Astrocyte of the cerebellum (primary cell): Measurements from ENCODE around the gene LMOD1.
A peak's percentile ranks its signal among the peaks of the same experiment; 100 is the strongest.
"Not testable (repeated sequence)": the region's sequence is repeated elsewhere in the genome, so short reads cannot be mapped to it uniquely, and the experiment has no call there.

Source experiments
- DNase-seq: peaks from one replicate; pipeline ENCODE4 v3.0.0-alpha.2; 2011; ENCODE audit warnings: low read depth
- H3K4me3 ChIP-seq: 2 replicates; pipeline ENCODE4 v1.5.1; 2011; ENCODE audit warnings: mild to moderate bottlenecking, low read depth, low read length, moderate library complexity
- in situ Hi-C: cut with HindIII; loops from 2 replicates; pipeline ENCODE4 v1.10.0; 2017; ENCODE audit warnings: low sequenced_read_pairs
- TF ChIP-seq, protein P1 (sequence below): IDR thresholded peaks from 2 replicates; pipeline ENCODE4 v1.5.1; 2012; ENCODE audit warnings: low read length, low read depth, moderate library complexity, mild to moderate bottlenecking; ENCODE audit errors: missing control alignments

The LMOD1 gene

DNA sequence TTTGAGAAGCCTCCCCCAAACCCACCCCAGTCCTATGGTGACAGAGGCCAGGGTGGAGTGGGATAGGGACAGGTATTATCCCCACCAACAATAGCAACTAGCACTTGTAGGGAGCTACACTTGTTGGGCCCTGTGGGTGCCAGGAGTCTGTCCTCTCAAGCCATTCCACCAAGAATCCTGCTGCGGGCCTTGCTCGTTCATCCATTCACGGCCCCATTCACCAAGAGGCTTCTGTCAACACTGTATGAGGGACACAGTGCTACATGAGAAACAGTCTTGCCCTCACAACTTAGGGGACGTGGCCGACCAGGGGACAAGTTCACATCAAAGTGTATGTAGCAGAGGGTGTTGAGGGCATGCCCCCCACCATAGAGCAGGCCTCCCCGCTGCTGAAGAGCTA lies 38.7 kb downstream of the LMOD1 start:
- H3K4me3 ChIP-seq, result no peak overlapping the region
- TF ChIP-seq, protein P1, sequence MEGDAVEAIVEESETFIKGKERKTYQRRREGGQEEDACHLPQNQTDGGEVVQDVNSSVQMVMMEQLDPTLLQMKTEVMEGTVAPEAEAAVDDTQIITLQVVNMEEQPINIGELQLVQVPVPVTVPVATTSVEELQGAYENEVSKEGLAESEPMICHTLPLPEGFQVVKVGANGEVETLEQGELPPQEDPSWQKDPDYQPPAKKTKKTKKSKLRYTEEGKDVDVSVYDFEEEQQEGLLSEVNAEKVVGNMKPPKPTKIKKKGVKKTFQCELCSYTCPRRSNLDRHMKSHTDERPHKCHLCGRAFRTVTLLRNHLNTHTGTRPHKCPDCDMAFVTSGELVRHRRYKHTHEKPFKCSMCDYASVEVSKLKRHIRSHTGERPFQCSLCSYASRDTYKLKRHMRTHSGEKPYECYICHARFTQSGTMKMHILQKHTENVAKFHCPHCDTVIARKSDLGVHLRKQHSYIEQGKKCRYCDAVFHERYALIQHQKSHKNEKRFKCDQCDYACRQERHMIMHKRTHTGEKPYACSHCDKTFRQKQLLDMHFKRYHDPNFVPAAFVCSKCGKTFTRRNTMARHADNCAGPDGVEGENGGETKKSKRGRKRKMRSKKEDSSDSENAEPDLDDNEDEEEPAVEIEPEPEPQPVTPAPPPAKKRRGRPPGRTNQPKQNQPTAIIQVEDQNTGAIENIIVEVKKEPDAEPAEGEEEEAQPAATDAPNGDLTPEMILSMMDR, result no peak
- DNase-seq, result no peak
- in situ Hi-C loops, result no loop called here

DNA sequence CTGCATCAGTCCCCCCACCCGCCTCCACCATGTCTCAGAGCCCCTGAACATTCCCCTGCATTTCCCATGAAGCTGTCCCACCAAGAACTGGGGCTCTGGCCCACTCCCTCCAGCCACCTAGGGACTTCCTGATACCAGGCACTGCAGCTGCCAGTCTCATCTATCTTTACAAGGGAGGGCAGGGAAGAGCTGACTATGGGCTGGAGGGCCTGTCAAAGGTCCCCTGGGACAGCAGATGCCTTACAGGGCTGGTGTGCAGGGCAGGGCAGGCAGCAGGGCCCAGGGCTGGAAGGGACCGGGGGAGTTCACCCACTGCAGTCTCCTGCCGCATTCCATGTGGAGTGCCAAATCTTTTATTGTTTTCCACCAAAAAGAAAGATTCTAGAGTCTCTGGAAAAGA lies 40.0 kb downstream of the LMOD1 start:
- TF ChIP-seq, protein P1, result no peak
- in situ Hi-C loops, result no loop called here
- no peak for DNase-seq

DNA sequence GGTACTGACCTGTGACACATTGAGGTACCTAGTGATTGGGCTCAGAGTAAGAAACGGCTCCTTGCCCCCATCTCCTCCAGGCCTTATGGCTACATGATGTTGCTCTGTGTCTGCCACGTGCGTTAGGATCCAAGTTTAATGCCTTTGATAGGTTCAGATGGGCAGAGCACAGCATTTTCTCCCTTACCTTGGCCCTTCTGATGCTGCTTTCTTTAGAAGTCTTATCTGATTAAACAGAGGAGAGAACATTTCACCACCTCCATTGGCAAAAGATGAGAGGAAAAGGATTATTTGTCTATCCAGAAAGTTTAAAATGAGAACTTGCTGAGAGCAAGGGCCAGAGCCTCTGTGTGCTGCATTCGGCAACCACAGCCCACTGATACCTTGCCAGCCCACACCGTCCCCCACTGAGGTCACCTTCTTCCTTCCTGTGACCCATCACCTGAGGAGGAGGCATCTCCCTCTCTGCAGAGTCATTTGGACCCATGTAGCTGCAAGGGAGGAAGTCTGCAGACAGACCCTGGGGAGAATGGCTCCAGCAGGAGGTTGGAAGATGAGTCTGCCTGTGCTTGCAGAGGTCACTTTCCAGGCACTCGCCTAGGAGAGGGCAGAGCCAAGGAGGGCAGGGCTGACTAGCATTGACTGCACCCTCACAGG lies 41.0 kb downstream of the LMOD1 start:
- no peak for DNase-seq
- no peak overlapping the region for H3K4me3 ChIP-seq
- TF ChIP-seq, protein P1, result no peak
- in situ Hi-C loops, result no loop called here

More for the DNA sequence above, 40.0 kb downstream of the LMOD1 start:
- no peak overlapping the region for H3K4me3 ChIP-seq

DNA sequence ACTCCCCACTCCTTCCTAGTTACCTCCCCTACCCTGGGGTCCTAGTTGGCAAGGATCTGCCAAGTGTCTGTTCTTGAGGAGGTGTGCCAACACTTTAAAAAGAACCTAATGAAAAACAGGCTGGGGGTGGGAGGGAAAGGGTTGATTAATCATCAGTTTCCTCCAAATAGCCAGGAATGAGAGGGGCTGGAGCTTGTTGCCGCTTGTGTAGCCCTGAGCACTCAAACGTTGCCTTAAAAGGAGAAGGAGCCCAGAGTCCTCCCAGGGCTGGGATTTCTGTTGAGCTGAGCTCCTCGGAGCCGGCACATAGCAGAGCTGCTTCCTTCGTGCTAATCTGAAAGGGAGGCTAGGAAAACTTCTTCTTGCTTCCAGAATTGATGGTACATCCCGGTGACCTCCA lies 41.8 kb downstream of the LMOD1 start:
- in situ Hi-C loops, result no loop called here
- DNase-seq, result peak; percentile 60
- TF ChIP-seq, protein P1, result no peak
- H3K4me3 ChIP-seq, result no peak overlapping the region

DNA sequence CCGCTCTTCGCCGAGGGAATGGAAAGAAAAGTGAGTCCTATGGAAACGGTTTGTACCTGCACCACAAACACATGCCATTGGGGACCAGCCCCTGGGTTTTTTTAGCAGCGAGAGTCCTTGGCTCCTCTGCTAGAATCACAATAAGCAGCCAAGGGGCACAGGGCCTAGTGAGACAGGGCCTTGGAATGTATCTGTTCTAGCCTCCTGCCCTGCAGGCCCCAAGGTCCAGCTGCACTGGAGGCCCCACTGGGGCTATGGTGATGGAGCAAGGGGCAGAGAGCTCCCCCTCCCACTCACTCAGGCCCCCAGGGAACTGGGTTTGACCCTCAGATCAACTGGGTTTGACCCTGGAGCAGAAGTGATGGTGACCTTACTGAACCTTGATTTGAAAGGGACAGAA lies 43.2 kb downstream of the LMOD1 start:
- TF ChIP-seq, protein P1, result no peak
- in situ Hi-C loops, result no loop called here
- H3K4me3 ChIP-seq, result no peak overlapping the region
- DNase-seq, result no peak

DNA sequence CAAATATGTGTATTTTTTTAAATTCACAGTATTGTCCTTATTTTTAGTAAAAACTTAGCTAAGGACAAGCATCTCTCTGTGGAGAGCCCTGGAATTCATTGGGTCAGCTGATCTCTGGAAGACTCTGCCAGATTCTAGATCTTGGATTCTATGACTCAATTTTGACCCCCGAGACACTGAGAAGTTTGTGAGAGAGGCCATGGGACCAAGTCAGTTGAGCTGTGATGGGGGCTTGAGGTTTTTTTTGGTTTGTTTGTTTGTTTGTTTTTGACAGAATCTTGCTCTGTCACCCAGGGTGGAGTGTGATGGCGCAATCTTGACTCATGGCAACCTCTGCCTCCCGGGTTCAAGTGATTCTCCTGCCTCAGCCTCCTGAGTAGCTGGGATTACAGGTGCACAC lies 44.1 kb downstream of the LMOD1 start:
- in situ Hi-C loops, result no loop called here
- no peak for DNase-seq
- no peak overlapping the region for H3K4me3 ChIP-seq
- TF ChIP-seq, protein P1, result no peak

DNA sequence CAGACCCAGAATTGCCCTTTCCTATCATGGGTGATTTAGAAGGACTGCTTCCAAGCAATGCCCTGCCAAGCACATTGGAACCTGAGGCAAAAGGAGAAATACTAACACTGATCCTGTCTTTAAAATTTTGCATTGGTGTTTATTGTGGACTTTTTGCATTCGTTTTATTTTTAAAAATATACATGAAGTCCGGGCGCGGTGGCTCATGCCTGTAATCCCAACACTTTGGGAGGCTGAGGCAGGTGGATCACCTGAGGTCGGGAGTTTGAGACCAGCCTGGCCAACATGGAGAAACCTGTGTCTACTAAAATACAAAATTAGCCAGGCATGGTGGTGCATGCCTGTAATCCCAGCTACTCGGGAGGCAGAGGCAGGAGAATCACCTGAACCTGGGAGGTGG lies 45.3 kb downstream of the LMOD1 start:
- H3K4me3 ChIP-seq, DNase-seq, in situ Hi-C loops: not testable (repeated sequence)
